HG03066 (cell line): Measurements from ENCODE around the gene PDSS1.
A peak's percentile ranks its signal among the peaks of the same experiment; 100 is the strongest.
"Not testable (repeated sequence)": the region's sequence is repeated elsewhere in the genome, so short reads cannot be mapped to it uniquely, and the experiment has no call there.

Experiments
- ATAC-seq: cut with Tn5 transposase; IDR thresholded peaks from one replicate; pipeline ENCODE4 v1.9.1; 2021; ENCODE audit warnings: low read depth; ENCODE audit not compliant: unreplicated experiment

The PDSS1 gene

GRCh38 chr10:26697163-26697921 is at the start of gene PDSS1:
PDSS1 (plus strand) TSS chr10:26697701; CDS start chr10:26697712, 11 bp downstream.
- ATAC-seq, result peak; percentile 83

GRCh38 chr10:26648245-26648636 is 49.3 kb upstream of the PDSS1 start:
- ATAC-seq, result not testable (repeated sequence)

- ATAC-seq, result no peak
These were observed 47.1 kb upstream of the PDSS1 start for GRCh38 chr10:26650406-26650805.

- not testable (repeated sequence) for ATAC-seq
These were observed 46.0 kb upstream of the PDSS1 start for GRCh38 chr10:26651476-26651875.

- ATAC-seq, result no peak
These were observed 44.5 kb upstream of the PDSS1 start for GRCh38 chr10:26653004-26653403.

- ATAC-seq, result no peak
These were observed 41.8 kb upstream of the PDSS1 start for GRCh38 chr10:26655746-26656145.

DNA sequence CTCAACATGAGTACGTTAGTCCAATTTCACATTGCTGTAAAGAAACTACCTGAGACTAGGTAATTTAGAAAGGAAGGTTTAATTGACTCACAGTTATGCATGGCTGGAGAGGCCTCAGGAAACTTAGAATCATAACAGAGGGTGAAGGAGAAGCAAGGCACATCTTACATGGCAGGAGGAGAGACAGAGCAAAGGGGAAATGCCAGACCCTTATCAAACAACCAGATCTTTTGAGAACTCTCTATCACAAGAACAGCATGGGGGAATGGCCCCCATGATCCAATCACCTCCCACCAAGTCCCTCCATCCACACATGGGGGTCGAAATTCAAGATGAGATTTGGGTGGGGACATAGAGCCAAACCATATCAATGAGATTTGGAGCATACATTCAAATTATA is 34.6 kb upstream of the PDSS1 start:
- ATAC-seq, result no peak

GRCh38 chr10:26665080-26666048 is 32.1 kb upstream of the PDSS1 start:
- ATAC-seq, result no peak

- ATAC-seq, result no peak
These were observed 21.6 kb upstream of the PDSS1 start for GRCh38 chr10:26675873-26676257.

- ATAC-seq, result no peak
These were observed 17.9 kb upstream of the PDSS1 start for GRCh38 chr10:26679588-26679987.

GRCh38 chr10:26681076-26681475 is 16.4 kb upstream of the PDSS1 start:
- ATAC-seq, result no peak

GRCh38 chr10:26681971-26682370 is 15.5 kb upstream of the PDSS1 start:
- not testable (repeated sequence) for ATAC-seq

DNA sequence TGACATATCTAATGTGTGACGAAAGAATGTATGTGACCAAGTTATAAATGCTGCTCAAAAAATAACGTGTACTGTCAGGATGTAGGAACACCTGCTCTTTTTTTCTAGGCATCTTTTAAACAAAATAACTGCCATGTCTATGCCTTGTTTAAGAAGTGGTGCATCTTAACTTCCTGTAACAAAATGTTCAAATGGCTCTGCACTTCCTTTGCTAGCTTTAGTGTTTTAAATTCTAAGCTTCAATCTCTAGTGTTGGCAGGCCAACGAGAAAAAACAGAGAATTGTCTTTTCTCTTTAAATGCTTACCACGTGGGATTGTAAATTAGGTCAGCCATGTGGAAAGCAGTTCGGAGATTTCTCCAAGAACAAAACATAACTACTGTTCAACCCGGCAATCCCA is 14.6 kb upstream of the PDSS1 start:
- ATAC-seq, result no peak

DNA sequence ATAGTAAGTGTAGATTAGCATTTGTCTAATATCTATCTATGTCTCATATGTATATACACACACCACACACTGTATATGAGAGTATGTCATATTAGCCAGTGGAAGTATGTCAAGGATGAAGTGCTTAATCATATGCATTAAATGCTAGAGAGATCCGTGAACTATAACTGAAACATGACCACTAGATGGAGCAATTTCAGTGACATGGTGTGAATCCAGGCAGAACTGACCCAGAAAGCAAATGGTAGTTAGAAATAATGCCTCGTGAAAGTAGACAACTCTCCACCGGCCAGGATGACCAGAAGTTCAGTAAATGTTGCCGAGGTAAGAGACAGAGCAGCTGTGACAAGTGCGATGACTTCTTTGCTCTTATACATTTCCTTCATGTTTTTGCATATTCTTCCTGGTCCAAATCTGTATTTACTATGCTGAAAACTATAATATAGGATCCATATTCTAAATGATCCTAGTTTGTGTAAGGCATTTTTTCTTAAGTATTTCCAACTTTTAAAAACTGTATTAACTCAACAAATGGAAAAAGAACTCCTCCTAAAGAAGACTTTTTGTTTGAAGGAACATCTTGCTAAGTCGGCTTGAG is 12.7 kb upstream of the PDSS1 start:
- peak; percentile 89 for ATAC-seq

GRCh38 chr10:26685441-26685840 is 12.1 kb upstream of the PDSS1 start:
- ATAC-seq, result no peak

DNA sequence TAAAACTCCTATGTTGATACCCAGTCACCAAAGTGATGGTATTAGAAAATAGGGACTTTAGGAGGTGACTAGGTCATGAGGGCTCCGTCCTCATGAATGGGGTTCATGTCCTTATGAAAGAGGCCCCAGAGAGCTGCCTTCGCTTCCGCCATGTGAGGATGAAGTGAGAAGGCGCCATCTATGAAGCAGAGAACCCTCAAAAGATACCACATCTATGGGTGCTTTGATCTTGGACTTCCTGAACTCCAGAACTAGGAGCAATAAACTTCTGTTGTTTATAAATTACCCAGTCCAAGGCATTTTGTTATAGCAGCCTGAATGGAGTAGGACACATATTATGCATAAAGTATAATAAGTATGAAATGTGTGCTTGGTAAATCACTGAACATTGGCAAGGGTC is 8.1 kb upstream of the PDSS1 start:
- ATAC-seq, result no peak

- no peak for ATAC-seq
These were observed 6.6 kb upstream of the PDSS1 start for GRCh38 chr10:26690731-26691475.

DNA sequence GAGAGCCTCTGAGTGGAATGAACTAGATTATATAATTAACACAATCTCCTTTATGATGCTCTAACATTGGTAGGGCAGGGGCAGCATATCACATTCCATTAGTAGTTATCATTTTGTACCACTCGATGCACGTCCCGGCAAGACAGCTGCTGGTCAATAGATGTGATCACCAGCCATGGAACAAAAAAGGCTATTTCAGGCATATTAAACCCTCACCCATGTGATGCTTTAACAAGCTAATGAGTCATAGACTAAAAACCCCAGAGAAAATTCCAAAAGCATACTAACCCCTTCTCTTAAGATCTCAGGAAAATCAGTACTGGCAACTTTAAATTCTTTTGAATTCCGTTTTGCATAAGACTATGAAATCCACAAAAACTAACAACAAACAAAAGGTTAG is 3.0 kb upstream of the PDSS1 start:
- ATAC-seq, result not testable (repeated sequence)

GRCh38 chr10:26696786-26697162 is 727 bp upstream of the PDSS1 start:
- ATAC-seq, result peak; percentile 4

DNA sequence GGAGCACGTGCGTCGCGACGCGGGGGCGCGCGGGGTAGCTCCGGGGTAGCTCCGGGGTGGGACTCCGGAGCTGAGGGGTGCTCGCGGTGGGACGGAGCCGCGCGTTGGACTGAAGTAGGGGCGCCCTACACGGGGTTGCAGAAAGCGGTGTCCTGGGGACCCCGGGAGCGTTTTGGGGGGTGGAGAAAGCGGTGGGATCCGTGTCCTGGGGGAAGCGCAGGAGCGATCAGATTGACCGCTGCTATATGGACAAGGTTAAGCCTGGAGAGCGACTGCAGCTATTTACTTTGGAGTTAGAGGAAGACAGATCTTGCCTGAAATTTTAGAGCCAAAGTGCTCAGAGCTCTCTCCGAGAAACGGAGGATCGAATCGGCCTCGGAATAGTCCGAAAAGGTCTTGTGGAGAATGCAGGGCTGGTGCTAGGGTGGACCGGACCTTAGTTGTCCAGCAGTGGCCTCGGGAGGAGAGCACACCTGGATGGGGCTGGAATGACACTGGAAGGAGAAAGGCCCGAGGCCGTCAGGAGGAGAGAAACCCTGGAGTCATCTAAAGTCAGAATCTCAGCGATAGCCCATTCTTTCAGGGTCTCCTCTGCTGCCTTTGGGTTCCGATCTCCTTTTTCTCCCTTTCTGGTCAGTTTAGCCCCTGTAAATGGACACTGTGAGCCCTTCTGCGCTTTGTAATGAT is 564 bp downstream of the PDSS1 start:
- ATAC-seq, result no peak
